Lower leg skin (tissue), 4 donors: ENCODE measurements around the gene KLF7. TPM values are rescaled to one million over a fixed set of nuclear protein-coding genes. Genes with fewer than 3 reads are reported as not detected.

Experiments
- DNase-seq, 2 donors: peaks; one replicate each; pipeline ENCODE4 v3.0.0-alpha.2; 2019; ENCODE audit warnings: low spot score in 2 of 2
- H3K4me3 ChIP-seq: fragments of 200-600 bp; sonication (generic); 2 replicates; pipeline ENCODE4 v1.5.1; 2017; ENCODE audit warnings: mild to moderate bottlenecking, low read depth; ENCODE audit not compliant: poor library complexity, severe bottlenecking
- CTCF ChIP-seq, 3 donors: fragments of 450-650 bp; IDR thresholded peaks; one replicate each; pipeline ENCODE4 v1.5.1; 2016; ENCODE audit warnings: antibody characterized with exemption in 3 of 3, mild to moderate bottlenecking in 3 of 3, moderate library complexity in 2 of 3
- POLR2A ChIP-seq, 2 donors: fragments of 450-650 bp; IDR thresholded peaks; one replicate each; pipeline ENCODE4 v1.6.1; 2016 to 2017; ENCODE audit warnings: antibody characterized with exemption in 2 of 2, mild to moderate bottlenecking in 1 of 2, moderate library complexity in 1 of 2
- WGBS, 2 donors: methylation state at CpG; one replicate each; pipeline ENCODE4 v1.1.5; 2018; 5-methylcytosine and 5-hydroxymethylcytosine counted together
- intact Hi-C: fragments of 100-400 bp; cut with DNase I; formaldehyde crosslinking; loops from one replicate; pipeline ENCODE4 v1.15.0; 2023; ENCODE audit warnings: low total_unique reads
- total RNA-seq, 4 donors: library from RNA; depleted of rRNA; stranded (reverse); fragments of >200 nt; gene quantifications; one replicate each; pipeline ENCODE4 v1.1.0, GENCODE V29; 2016

The KLF7 gene
- total RNA-seq, 4 donors from 2014 or later, result 10.7 to 26.4 (median 13.5) TPM

DNA sequence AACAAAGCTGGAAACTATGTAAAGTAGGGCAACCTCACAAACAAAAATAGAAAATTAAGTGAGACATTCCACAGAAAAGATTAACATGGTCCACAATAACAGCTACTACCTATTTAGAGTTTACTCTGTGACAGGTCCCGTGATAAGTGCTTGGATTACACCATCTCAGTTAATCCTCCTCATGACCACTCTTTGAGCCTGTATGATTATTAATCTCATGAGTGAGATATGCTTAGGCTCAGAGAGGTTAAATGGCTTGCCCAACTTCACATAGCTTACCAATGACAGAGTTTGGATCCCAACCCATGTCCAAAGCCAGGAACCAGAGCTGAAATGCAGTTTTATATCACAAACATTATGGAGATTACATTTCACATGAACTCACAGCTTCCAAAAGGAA, 37.3 kb upstream of the KLF7 start:
- TF ChIP-seq POLR2A (IDR thresholded peaks at IDR 0.05) (no peak), CTCF (IDR thresholded peaks at IDR 0.05) (no peak)
- 55 to 67% methylated on average over 1 of the region's 1 CpG for WGBS, 2 donors
- intact Hi-C loops, result no loop called here
- H3K4me3 ChIP-seq, result no peak overlapping the region
- DNase-seq, result no peak

GRCh38 chr2:207202645-207203044, 36.9 kb upstream of the KLF7 start:
- TF ChIP-seq CTCF (IDR thresholded peaks at IDR 0.05), result no peak
- no peak for TF ChIP-seq POLR2A (IDR thresholded peaks at IDR 0.05)
- intact Hi-C loops, result no loop called here
- 32 to 33% methylated on average over 4 of the region's 4 CpGs for WGBS, 2 donors
- DNase-seq, result no peak
- no peak overlapping the region for H3K4me3 ChIP-seq

DNA sequence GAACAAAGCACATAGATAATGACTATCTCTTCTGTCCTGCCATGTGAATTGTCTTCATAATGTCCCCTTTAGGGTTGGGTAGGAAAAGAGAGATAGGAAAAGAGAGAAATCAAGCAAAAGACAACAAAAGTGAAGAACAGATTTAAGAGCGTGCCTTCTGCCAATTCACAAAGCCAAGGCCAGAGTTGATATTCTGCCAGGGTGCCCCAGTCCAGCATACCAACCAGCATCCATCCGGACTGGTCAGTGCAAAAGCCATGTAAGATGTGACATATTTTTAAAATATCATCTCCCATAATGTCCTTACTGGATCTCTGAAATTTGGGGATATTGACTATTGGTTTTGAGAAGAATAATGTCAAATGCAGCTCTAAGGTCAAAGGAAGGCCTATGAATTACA, 35.7 kb upstream of the KLF7 start:
- no peak for DNase-seq
- TF ChIP-seq POLR2A (IDR thresholded peaks at IDR 0.05) (no peak), CTCF (IDR thresholded peaks at IDR 0.05) (no peak)
- intact Hi-C loops, result no loop called here
- WGBS, 2 donors, result 95 to 96% methylated on average over 2 of the region's 2 CpGs
- H3K4me3 ChIP-seq, result no peak overlapping the region

DNA sequence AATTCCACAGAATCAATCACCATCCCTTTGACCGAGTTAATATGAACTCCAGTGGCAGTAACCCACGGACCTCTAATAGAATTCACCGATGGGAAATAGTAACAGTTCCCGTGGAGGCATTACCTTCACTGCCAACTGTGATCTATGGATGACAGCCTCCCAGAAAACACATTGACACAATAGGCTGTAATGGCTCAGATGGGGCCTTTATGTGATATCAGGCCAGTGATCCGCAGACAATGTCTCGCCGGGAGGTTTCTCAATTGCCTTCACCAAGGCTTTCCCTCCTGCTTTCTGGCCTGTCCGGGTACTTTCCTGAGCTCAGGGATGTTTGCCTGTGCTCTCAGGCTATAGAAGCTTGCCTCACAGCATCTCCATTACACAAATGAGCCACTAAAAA, 34.4 kb upstream of the KLF7 start:
- H3K4me3 ChIP-seq, result no peak overlapping the region
- 87 to 89% methylated on average over 8 of the region's 8 CpGs for WGBS, 2 donors
- intact Hi-C loops, result no loop called here
- no peak for DNase-seq
- no peak for TF ChIP-seq CTCF (IDR thresholded peaks at IDR 0.05)
- TF ChIP-seq POLR2A (IDR thresholded peaks at IDR 0.05), result no peak

- no peak overlapping the region for H3K4me3 ChIP-seq
- TF ChIP-seq POLR2A (IDR thresholded peaks at IDR 0.05), result no peak
- no peak for TF ChIP-seq CTCF (IDR thresholded peaks at IDR 0.05)
- intact Hi-C loops, result no loop called here
- DNase-seq, result no peak
- WGBS, 2 donors, result 52 to 62% methylated on average over 2 of the region's 2 CpGs
These were observed 28.3 kb upstream of the KLF7 start for GRCh38 chr2:207194028-207194427.

DNA sequence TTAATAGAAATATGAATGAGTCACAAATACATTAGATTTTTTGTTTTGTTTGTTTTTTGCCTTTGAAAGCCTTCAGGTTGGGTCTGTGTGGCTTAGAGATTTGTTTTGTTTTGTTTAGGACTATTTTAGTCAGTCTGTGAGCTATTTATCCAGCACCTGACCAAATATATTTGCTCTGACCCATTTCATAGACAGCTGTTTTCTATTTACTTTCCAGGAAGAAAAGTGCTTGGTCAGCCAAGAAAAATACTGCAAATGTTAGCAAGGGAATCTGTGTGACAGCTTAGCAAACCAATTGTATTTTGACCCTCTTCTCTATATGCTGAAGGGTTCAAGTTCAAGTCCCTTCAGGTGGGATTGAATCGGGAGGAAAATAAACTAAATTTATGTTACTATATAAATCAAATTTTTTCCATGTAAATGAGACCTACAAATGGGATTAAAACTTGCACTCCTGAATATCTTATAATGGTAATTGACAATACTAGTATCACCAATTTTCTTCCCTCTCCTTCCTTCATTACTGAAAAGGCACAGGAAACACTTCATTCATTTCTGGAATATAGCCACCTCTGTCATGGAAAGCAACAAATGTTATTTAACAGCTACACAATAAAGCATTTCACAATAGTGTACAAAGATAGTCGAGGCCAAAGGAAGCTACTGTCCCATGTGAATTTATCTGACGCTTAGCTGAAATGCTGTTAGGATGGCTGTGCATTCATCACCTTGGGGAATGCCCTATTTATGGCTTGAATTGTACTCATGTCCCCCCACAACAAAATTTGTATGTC, 23.1 kb upstream of the KLF7 start:
- intact Hi-C loops, result no loop called here
- no peak overlapping the region for H3K4me3 ChIP-seq
- TF ChIP-seq POLR2A (IDR thresholded peaks at IDR 0.05) (no peak), CTCF (IDR thresholded peaks at IDR 0.05) (no peak)
- 40 to 60% methylated on average over 3 of the region's 3 CpGs for WGBS, 2 donors
- no peak for DNase-seq
